Myocyte (in vitro differentiated cells): ENCODE results near the gene IGFBP2. TPM values are rescaled to one million over a fixed set of nuclear protein-coding genes. Genes with fewer than 3 reads are reported as not detected.

Source experiments
- DNase-seq: peaks from one replicate; pipeline ENCODE4 v3.0.0-alpha.2; 2012; ENCODE audit warnings: low read depth
- total RNA-seq: library from RNA; depleted of rRNA; stranded (reverse); fragments of >200 nt; gene quantifications from 2 replicates; pipeline ENCODE4 v1.2.3, GENCODE V29; 2014

The IGFBP2 gene
- total RNA-seq, 1 donor from 2014 or later, result 0.72 TPM

GRCh38 chr2:216615298-216616082, 17.7 kb upstream of the IGFBP2 start:
- DNase-seq, result no peak

GRCh38 chr2:216616083-216616678, 17.0 kb upstream of the IGFBP2 start:
- DNase-seq, result no peak

DNA sequence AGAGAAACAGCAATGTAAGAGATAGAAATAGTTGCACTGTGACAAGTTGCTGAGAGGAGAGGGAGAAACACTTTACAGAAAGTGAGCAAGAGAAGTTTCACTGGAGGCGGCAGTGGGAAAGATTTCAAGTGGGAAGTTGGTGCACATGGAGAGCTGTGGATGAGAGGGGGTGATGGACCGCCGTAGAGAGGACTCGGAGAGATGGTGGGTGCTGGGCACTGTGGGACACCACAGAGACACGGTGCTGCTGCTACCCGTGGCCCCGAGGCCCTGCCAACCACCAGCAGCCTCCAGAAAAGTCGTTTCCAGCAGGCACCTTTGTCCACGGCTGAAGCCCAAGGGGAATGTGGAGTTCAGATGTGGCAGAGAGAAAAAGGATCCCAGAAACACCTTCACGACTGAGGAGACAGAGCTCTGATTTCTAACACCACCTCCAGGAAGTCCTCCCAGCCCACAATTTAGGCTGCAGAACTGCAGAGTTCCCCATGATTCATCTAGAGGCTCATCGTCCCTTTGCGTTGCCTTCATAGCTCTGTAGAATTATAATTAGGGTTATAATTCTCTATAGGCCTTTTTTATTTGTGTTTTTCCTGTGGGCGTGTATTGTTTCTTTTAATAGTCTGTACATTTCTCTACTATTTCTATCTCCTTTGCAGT, 15.9 kb upstream of the IGFBP2 start:
- no peak for DNase-seq

DNA sequence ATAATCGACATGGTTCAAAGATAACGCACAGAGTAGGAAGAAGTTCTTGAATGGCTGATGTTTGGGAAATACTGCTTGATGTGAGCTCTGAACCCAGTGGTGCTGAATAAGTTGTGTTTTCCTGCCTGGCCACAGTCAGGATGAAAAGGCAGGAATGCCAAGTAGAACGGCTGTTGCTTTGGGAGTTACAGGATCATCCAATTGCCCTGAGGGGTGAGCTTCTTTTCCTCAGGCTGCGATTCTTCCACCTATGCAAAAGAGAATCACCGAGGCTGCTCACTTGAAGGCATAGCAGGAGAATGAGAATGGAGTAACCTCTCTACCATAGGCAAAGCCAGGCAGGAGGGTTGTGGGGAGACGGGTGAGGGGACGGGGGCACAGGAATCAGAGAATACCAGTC, 14.4 kb upstream of the IGFBP2 start:
- DNase-seq, result no peak

DNA sequence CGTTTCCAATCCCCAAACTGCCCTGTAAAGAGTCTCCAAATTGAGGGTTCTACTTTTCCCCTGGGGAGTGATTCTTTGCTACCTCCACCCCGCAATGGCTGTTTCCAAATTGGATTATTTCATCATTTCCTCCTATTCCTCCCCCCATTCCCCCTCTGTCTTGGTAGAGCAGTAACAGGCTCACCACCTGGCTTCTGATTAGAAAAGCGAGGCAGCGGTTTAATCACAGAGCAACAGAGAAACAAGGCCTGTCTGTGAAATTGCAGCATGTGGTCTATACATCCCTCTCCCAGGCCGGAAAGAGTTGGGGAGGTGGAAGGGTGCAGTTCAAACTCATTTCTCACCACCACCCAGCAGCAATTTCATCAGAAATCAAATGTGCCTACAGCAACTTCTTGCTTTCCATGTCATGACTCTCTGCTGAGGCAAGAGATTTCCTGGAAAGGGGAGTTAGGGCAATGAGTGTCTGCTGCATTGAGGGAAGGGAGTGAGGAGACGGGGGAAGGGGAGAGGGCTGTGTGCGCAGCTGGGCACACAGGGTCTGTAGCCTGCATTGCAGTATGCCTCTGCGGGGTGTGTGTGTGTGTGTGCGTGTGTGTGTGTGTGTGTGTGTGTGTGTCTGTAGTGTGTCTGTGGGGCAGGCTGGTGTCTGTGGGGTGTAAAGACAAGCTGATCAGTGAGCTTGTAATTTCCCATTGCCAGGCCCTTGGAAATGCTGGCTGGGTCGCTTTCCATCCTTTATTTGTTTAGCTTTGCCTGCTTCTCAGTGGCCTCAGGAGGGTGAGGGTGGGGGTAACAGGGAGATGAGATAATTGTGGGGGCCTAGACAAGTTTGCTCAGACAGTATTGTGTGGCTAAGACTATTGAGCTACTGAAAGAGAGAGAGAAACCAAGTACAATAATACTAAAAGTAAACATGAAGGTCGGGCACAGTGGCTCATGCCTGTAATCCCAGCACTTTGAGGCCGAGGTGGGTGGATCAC, 13.5 kb upstream of the IGFBP2 start:
- no peak for DNase-seq

DNA sequence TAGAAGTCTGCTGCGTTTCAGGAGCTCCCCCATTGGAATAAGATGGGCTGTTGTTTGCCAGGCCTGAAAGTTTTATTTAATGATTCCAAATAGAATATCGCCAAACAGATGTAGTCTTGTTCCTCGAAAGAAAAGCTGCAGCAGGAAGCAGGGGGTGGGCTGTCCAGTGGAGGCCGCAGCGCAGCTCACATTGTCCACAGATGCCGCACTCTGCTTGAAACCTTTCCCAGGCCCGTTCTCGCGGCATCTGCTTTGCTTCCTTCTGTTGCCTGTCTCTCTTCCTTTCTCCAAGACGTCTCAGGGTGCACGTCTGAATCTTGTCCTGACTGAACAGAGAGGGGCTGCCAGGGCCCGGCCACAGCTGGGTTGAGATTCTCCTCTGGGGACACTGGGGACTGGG, 12.4 kb upstream of the IGFBP2 start:
- DNase-seq, result no peak

DNA sequence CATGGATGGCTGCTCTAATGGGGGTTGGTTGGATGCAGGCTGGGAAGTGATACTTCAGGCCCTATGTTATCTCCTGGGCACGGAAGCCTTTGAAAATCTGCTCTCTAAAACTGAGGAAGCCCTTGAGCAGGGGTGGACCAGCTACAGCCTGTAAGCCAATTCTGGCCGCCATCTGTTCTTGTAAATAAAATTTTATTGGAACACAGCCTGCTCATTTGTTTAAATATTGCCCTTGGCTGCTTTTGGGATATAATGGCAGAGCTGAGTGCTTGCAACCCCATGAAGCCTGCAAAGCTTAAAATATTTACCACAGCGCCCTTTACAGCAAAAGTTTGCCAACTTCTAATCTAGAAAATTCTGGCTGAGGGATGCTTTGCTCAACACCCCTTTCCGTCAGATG, 11.9 kb upstream of the IGFBP2 start:
- no peak for DNase-seq

GRCh38 chr2:216622526-216622925, 10.7 kb upstream of the IGFBP2 start:
- DNase-seq, result no peak

DNA sequence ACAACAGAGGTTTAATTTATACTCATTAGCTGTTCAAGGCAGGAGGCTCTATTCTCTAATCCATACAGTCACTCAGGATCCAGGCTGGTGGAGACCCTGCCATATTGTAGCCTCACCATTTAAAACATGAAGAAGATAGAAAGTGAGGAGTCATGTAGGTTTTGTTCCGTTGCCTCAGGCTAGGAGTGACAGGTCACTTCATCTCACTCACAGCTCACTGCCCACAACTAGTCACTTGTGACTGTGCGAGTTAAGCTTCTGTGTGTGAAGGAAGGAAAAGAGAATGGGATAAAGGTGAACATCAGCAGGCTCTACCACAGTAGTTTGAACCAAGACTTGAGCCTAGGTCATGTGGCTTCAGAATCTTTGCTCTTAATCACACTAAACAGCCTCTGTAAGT, 9.0 kb upstream of the IGFBP2 start:
- no peak for DNase-seq

DNA sequence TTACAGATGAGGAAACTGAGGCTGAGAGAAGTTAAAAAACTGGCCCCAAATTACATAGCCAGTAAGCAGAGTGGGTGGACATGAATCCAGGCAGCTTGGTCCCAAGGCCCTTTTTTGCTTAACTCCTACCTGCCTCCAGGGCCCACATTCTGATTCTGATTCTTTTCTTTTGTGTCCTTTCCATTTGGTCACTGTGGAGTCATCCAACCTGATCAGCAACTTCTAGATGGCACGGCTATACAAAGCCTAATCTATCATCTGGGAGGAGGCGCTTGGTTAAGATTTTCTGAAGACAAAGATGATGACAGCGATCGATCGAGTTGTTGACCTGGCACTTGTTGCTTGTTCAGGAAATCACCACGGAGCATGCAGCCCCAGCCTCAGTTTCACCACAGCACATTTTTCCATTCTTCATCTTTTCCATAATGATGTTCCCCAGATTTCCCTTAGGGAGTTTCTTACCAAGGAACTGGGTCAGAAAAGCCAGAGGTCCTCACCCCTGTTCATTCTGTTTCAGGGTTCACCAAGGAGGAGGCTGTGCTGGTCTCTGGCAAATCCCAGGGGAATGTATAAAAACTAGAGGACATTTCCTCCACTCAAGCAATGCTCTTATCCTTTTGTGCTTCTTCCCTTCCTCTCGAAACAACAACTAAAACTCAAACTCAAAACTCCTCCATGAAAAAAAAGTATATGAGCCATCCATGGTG, 6.9 kb upstream of the IGFBP2 start:
- DNase-seq, result no peak

GRCh38 chr2:216626875-216627245, 6.4 kb upstream of the IGFBP2 start:
- DNase-seq, result no peak

DNA sequence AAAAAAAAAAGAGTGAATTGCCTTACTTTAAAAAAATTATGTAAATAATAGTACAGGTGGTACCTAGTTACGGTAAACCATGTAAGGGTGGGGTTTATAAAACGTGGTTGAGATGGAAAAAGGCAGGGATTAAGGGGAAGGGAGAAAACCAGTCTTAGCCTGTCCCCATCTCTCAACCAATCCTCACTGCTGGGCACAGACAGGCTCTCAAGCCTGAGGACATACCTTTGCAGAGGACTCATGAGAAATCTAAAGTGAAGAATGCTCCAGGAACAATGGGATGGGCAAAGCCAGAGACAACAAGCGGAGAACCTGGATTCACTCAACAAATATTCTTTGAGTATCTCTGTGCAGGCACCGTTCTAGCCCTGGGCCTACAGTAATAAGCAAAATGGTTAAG, 3.4 kb upstream of the IGFBP2 start:
- DNase-seq, result no peak

GRCh38 chr2:216632346-216632951, 771 bp upstream of the IGFBP2 start:
- no peak for DNase-seq

GRCh38 chr2:216633616-216634369, 573 bp downstream of the IGFBP2 start:
- DNase-seq, result no peak

DNA sequence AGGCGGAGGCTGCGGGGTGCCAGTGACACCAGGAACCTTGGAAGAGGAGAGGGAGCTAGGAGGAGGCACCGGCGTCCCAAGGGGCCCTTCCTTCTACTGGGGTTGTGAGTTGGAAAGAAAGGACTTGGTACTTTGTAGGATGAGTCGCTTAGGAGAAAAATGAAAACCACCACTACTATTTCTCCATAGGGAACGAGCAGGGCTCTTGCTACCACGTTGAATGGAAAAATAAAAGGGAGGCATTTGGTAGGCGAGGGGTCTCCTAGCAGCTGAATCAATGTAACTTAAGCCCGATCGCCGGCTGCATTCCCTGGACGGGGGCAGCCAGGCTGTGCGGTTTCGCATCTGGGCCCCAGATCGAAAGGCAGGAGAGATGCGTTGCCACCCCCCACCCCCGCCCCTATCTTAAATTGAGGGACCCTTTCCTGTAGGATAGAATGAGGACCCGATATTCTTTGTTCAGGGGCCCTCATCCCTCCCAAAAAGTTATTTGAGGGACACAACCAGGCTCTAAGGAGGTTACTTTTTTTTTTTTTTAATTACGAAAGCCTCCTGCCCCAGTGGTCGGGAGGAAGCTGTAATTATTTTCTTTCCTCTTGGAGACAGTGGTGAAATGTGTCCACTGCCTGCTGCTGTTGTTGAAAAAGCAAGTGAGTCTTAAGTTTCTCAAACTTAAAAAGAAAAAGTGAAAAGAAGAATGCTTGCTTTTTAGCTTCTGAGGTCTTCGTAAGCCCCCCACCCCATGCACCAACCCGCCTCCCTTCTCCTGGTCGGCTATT, 1.3 kb downstream of the IGFBP2 start:
- no peak for DNase-seq

DNA sequence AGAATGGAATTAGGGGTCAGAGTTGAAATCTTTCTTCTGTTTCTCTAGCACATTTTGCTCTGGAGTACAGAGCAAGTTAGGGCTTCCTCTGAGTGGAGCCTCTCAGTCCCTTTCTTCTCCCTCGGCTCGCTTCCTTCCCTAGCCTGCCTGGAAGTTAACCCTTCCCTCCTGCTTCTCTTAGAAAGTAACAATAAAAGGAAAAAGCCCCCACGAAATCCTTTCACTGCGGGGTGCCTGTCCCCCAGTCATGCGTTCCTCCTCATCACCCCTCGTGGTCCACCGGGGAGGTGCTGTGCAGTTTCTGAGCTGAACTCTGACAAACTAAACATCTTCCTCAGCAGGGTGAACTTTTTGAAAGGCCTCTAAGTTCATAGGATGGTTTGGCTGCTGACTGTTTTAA, 2.0 kb downstream of the IGFBP2 start:
- DNase-seq, result no peak

DNA sequence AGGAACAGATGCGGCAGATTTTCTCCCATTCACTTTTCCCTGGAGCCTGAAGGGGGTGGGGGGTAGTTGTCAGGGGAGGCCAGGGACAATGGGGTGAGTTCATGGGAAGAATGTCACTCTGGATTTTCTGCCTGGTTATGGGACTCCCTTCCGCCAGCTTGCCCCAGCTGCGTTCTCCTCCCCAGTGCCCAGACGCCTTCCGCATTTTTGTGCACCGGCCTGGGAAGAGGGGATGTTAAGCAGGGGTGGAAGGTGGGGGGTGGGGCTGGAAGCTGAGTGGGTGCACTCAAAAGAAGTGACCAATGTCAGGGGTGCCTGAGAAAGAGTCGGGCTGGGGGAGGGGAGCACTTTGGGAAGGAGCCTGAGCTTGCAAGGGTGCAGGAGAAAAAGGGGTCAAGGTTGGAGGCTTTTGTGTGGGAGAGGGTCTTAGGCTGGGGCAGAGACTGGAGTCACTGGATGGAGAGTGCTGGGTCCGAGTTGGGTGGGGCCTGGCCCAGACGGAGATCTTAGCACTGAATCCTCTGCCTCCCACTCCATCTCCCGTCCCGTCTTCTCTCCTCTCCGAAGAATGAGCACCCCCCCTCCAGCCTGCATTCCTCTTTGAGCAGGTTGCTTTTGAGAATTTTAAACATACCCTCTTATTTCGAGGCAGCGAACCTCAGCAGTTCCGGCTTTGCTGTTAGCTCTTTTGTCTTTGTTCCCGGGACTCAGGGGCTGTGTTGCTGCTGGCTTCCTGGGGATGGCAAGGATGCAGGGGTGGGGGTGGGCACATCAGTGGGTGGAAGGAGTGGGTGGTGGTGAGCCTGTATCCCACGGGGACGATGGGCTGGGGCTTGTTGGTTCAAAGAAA, 2.7 kb downstream of the IGFBP2 start:
- no peak for DNase-seq
